A673 (cell line): Measurements from ENCODE around the gene RGS2. TPM values are rescaled to one million over a fixed set of nuclear protein-coding genes. Genes with fewer than 3 reads are reported as not detected.

Source experiments
- BruUV-seq: library from RNA; stranded (reverse); fragments of 400-500 nt; replicated peaks from 2 replicates; lab custom pipeline; 2021; lab: Mats Ljungman, UMichigan
- CTCF ChIA-PET: fragments of 300-600 bp; sonication (Branson Sonifier 250); formaldehyde crosslinking; loops from one replicate; lab custom pipeline; 2022; ENCODE audit warnings: antibody characterized with exemption; lab: Charles Lee
- POLR2A ChIA-PET: fragments of 300-600 bp; sonication (Branson Sonifier 250); formaldehyde crosslinking; loops from one replicate; lab custom pipeline; 2022; ENCODE audit warnings: antibody characterized with exemption; ENCODE audit not compliant: low non-redundant PET; lab: Charles Lee
- DNase-seq: peaks from one replicate; pipeline ENCODE4 v3.0.0-alpha.2; 2015; ENCODE audit warnings: low spot score
- H3K27ac ChIP-seq: fragments of 200-600 bp; sonication (generic); 2 replicates; pipeline ENCODE4 v1.5.1; 2016; ENCODE audit warnings: mixed run types, low read depth, mild to moderate bottlenecking, mixed read lengths, antibody characterized with exemption, low read length; ENCODE audit not compliant: poor library complexity, severe bottlenecking
- H3K27me3 ChIP-seq: fragments of 200-600 bp; sonication (generic); replicated peaks from 2 replicates; pipeline ENCODE4 v1.6.1; 2017; ENCODE audit warnings: mixed run types, low read depth, mild to moderate bottlenecking, mixed read lengths, antibody characterized with exemption, low read length; ENCODE audit not compliant: insufficient read depth, poor library complexity
- H3K36me3 ChIP-seq: fragments of 200-600 bp; sonication (generic); 2 replicates; pipeline ENCODE4 v1.6.1; 2016; ENCODE audit warnings: mixed run types, mild to moderate bottlenecking, mixed read lengths, antibody characterized with exemption, low read length; ENCODE audit not compliant: insufficient read depth, poor library complexity, severe bottlenecking
- H3K4me1 ChIP-seq: fragments of 200-600 bp; sonication (generic); 2 replicates; pipeline ENCODE4 v1.6.1; 2017; ENCODE audit warnings: mixed run types, mild to moderate bottlenecking, mixed read lengths, antibody characterized with exemption, low read length; ENCODE audit not compliant: insufficient read depth, poor library complexity, severe bottlenecking
- H3K4me3 ChIP-seq: fragments of 200-600 bp; sonication (generic); 2 replicates; pipeline ENCODE4 v1.5.1; 2016; ENCODE audit warnings: low read depth, mixed run types, mild to moderate bottlenecking, mixed read lengths, low read length; ENCODE audit not compliant: poor library complexity, severe bottlenecking
- H3K9me3 ChIP-seq: fragments of 200-600 bp; sonication (generic); 2 replicates; pipeline ENCODE4 v1.6.1; 2016; ENCODE audit warnings: mixed run types, low read depth, mild to moderate bottlenecking, mixed read lengths, antibody characterized with exemption, low read length; ENCODE audit not compliant: poor library complexity, severe bottlenecking
- EZH2 ChIP-seq: fragments of 200-600 bp; sonication (generic); IDR thresholded peaks from 2 replicates; pipeline ENCODE4 v1.6.1; 2017; ENCODE audit warnings: borderline replicate concordance, low read depth, mild to moderate bottlenecking, mixed read lengths, antibody characterized with exemption, low read length; ENCODE audit not compliant: poor library complexity, severe bottlenecking
- intact Hi-C: fragments of 100-400 bp; cut with micrococcal nuclease; formaldehyde crosslinking; loops from one replicate; pipeline ENCODE4 v1.10.0; 2022; ENCODE audit not compliant: unreplicated experiment
- total RNA-seq: library from RNA; stranded (reverse); gene quantifications from 2 replicates; pipeline ENCODE4 v1.2.3, GENCODE V29; 2021
- TF ChIP-seq, protein P1 (sequence below): fragments of 300-800, 200-600 bp; sonication (generic); conservative IDR thresholded peaks from 2 replicates; pipeline ENCODE4 v1.5.1; 2017; ENCODE audit warnings: low read depth, mild to moderate bottlenecking, antibody characterized with exemption, low read length, moderate library complexity, mixed read lengths

Gene RGS2
- total RNA-seq, 1 experiment from 2014 or later: 24.7 TPM

DNA sequence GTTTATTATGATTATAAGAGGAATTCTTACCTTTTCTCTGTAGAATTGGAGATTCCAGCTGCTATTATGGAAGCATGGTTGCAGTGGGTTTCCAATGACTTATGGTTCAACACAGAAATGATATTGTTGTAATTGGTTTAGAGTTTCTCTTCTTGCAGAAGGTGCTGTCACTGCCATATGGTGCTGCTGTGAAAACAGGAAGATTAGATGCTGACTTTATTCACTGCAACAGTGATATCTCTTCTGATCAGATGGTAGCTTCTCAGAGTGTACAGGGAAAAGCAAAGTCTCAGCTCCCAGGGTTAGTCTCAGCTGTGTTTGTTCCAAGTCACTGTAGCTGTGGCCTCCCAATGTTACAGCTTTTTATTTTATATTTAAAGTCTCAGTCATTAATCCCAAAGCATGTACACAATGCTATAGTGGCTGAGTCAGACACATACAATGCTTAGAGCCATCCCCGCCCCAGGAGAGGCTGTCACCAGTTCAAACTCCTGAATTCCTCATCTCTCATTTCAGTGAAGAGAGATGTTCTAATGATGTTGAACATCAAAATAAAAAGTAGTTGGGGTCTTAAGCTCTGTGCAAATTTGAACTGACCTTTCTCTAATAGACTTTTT lies 42.7 kb upstream of the RGS2 start:
- H3K27me3 ChIP-seq: no peaks in the 10 kb centered on the region
- ChIA-PET CTCF (no interaction called here), POLR2A (no interaction called here)
- DNase-seq: no peak
- no peak for TF ChIP-seq EZH2
- TF ChIP-seq, protein P1, sequence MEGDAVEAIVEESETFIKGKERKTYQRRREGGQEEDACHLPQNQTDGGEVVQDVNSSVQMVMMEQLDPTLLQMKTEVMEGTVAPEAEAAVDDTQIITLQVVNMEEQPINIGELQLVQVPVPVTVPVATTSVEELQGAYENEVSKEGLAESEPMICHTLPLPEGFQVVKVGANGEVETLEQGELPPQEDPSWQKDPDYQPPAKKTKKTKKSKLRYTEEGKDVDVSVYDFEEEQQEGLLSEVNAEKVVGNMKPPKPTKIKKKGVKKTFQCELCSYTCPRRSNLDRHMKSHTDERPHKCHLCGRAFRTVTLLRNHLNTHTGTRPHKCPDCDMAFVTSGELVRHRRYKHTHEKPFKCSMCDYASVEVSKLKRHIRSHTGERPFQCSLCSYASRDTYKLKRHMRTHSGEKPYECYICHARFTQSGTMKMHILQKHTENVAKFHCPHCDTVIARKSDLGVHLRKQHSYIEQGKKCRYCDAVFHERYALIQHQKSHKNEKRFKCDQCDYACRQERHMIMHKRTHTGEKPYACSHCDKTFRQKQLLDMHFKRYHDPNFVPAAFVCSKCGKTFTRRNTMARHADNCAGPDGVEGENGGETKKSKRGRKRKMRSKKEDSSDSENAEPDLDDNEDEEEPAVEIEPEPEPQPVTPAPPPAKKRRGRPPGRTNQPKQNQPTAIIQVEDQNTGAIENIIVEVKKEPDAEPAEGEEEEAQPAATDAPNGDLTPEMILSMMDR: no peak
- intact Hi-C loops: no loop called here
- H3K9me3 ChIP-seq: no peaks in the 10 kb centered on the region
- H3K36me3 ChIP-seq: no peaks in the 10 kb centered on the region
- H3K4me1 ChIP-seq: no peaks in the 10 kb centered on the region
- H3K4me3 ChIP-seq: no peak overlapping the region
- H3K27ac ChIP-seq: no peak overlapping the region
- no TSS peak for BruUV-seq

GRCh38 chr1:192766876-192767275 lies 42.0 kb upstream of the RGS2 start:
- intact Hi-C loops: no loop called here
- Histone ChIP-seq H3K27me3 (no peaks in the 10 kb centered on the region), H3K27ac (no peak overlapping the region), H3K4me1 (no peaks in the 10 kb centered on the region), H3K4me3 (no peak overlapping the region), H3K9me3 (no peaks in the 10 kb centered on the region), H3K36me3 (no peaks in the 10 kb centered on the region)
- no peak for TF ChIP-seq EZH2
- TF ChIP-seq, protein P1: no peak
- BruUV-seq: no TSS peak
- ChIA-PET CTCF (no interaction called here), POLR2A (no interaction called here)
- DNase-seq: no peak

DNA sequence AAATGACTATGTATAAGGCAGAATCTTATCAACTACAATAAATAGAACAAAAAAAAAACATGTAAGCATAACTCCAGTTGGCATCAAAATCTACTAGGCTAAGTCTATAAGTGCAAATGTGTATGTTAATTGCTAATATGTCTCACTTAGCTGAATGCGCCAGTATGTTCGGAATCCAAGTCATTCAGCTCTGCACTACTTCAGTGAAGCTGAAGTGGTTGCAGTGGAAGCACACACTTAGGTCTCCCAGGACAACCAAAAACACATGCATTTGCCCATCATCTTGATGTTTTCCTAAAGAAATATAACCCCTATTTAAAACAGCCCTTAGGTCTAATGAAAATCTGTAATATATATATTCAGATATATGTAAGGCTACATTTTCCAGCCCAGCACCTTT lies 41.0 kb upstream of the RGS2 start:
- Histone ChIP-seq H3K9me3 (no peaks in the 10 kb centered on the region), H3K4me1 (no peaks in the 10 kb centered on the region), H3K27me3 (no peaks in the 10 kb centered on the region), H3K4me3 (no peak overlapping the region), H3K36me3 (no peaks in the 10 kb centered on the region), H3K27ac (no peak overlapping the region)
- POLR2A ChIA-PET: no interaction called here
- intact Hi-C loops: no loop called here
- no peak for DNase-seq
- TF ChIP-seq EZH2: no peak
- TF ChIP-seq, protein P1: no peak
- no TSS peak for BruUV-seq
- CTCF ChIA-PET: no interaction called here
